HepG2 (cell line): ENCODE results near the gene LRRC73. TPM values are rescaled to one million over a fixed set of nuclear protein-coding genes. Genes with fewer than 3 reads are reported as not detected.

Source experiments
- FOXJ3 ChIP-seq: sonication (generic); formaldehyde crosslinking; IDR thresholded peaks from 2 replicates; pipeline ENCODE4 v1.4.0; 2020; ENCODE audit warnings: missing genetic modification reagents, mild to moderate bottlenecking, borderline replicate concordance
- KDM2A ChIP-seq: sonication (generic); formaldehyde crosslinking; IDR thresholded peaks from 2 replicates; pipeline ENCODE4 v1.4.0; 2020; ENCODE audit warnings: low read depth, missing genetic modification reagents, borderline replicate concordance
- KLF15 ChIP-seq: sonication (generic); formaldehyde crosslinking; IDR thresholded peaks from 2 replicates; pipeline ENCODE4 v1.8.1; 2023; ENCODE audit warnings: borderline replicate concordance, mild to moderate bottlenecking, inconsistent platforms, missing genetic modification reagents, mixed read lengths
- MBNL3 ChIP-seq: fragments of 250-450 bp; sonication (Bioruptor Pico); conservative IDR thresholded peaks from 2 replicates; pipeline ENCODE4 v1.8.0; 2022; ENCODE audit warnings: mild to moderate bottlenecking, inconsistent platforms
- NFIC ChIP-seq: IDR thresholded peaks from 2 replicates; pipeline ENCODE4 v1.6.1; 2012; ENCODE audit warnings: mild to moderate bottlenecking, low read length, inconsistent platforms
- PHF21A ChIP-seq: sonication (generic); formaldehyde crosslinking; IDR thresholded peaks from 2 replicates; pipeline ENCODE4 v1.5.0; 2020; ENCODE audit warnings: mild to moderate bottlenecking, missing genetic modification reagents
- RBFOX2 ChIP-seq: fragments of 200-400 bp; formaldehyde crosslinking; IDR thresholded peaks from 2 replicates; pipeline ENCODE4 v1.6.1; 2017; ENCODE audit warnings: low read depth, mild to moderate bottlenecking, low read length
- THAP7 ChIP-seq: sonication (generic); formaldehyde crosslinking; IDR thresholded peaks from 2 replicates; pipeline ENCODE4 v1.8.1; 2023; ENCODE audit warnings: mild to moderate bottlenecking, missing genetic modification reagents
- ZNF407 ChIP-seq: sonication (generic); formaldehyde crosslinking; IDR thresholded peaks from one replicate; pipeline ENCODE4 v1.5.1; 2020; ENCODE audit warnings: mild to moderate bottlenecking, missing genetic modification reagents; ENCODE audit errors: not compliant biosample characterization
- ZNF569 ChIP-seq: sonication (generic); formaldehyde crosslinking; IDR thresholded peaks from 2 replicates; pipeline ENCODE4 v1.5.0; 2020; ENCODE audit warnings: mild to moderate bottlenecking, missing genetic modification reagents, moderate library complexity, borderline replicate concordance
- ZNF609 ChIP-seq: sonication (generic); formaldehyde crosslinking; IDR thresholded peaks from 2 replicates; pipeline ENCODE4 v1.4.0; 2020; ENCODE audit warnings: mild to moderate bottlenecking, missing genetic modification reagents, borderline replicate concordance
- ZNF678 ChIP-seq: sonication (generic); formaldehyde crosslinking; IDR thresholded peaks from 2 replicates; pipeline ENCODE4 v1.4.0; 2020; ENCODE audit warnings: mild to moderate bottlenecking, missing genetic modification reagents
- polyA plus RNA-seq, 8 experiments: library from polyadenylated mRNA; depleted of rRNA in 3 of 8; stranded (reverse) in 7 of 8; unstranded in 1 of 8; fragments of >200 nt; fragmentation: Illumina TruSeq in 4 of 8; extraction: Trizol in 4 of 8; gene quantifications; 2 replicates each; pipeline versions ENCODE4 v1.2.1 to v1.2.3, GENCODE V29; 2011 to 2016; ENCODE audit warnings: low read depth in 4 of 8, missing spikeins in 1 of 8, mixed read lengths in 1 of 8; ENCODE audit not compliant: insufficient read depth in 1 of 8
- total RNA-seq, 5 experiments: library from RNA; depleted of rRNA; stranded (reverse); fragments of >200 nt; fragmentation: Illumina TruSeq; extraction: Trizol; gene quantifications; 2 replicates each; pipeline ENCODE4 v1.2.3, GENCODE V29; 2016; ENCODE audit warnings: low read depth in 1 of 5
- TF ChIP-seq, protein P1 (sequence below): IDR thresholded peaks from 2 replicates; pipeline ENCODE4 v1.6.1; 2016; ENCODE audit warnings: control low read depth

LRRC73 gene
- total and polyA plus RNA-seq, 2 of the 13 experiments (the other 11 are each of a cell fraction or from before 2014, with no cell fraction given), result 0.11 to 0.12 TPM

DNA sequence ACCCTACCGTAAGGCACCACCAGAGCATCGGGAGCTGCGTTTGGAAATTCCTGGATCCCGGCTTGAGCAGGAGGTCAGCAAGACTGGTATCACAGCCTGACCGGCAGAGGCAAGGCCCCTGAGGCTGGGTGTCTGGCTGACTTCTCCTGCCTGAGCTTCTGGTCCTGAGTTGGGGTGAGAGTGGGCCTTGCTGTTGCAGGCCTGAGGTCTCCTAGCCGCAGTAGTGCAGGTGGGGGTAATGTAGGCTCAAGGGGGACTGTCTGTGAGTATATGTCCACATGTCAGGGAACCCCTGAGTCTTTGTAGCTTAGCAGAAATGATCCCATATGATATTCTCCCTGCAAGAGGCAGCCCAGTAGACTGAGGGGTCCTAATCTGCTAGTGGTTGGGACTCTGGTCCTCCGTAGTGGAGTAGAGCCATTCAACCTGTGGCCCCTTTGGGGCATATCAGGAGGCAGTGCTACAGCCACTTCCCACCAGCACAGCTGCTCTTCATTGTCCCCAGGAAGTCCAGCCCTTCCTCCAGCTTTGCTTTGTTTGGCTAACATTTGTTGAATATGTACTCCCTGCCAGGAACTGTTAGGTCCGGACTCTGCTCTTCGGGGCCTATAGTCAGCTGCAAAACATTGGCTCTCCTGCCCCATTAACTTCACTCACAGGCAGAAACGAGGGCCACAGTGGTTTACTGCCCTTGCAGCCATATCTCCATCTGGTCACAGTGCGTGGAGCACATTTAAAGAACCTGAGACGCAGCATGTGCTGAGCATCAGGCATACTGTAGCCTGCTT is 10.9 kb downstream of the LRRC73 start (continued):
- TF ChIP-seq THAP7 (CRISPR knock-in tag) (no peak), RBFOX2 (no peak), KDM2A (no peak; the same call in 1 of the 2 replicates), ZNF609 (CRISPR knock-in tag) (peak; percentile 60; the same call in 1 of the 2 replicates), KLF15 (CRISPR knock-in tag) (no peak), MBNL3 (CRISPR knock-in tag) (no peak), ZNF569 (CRISPR knock-in tag) (no peak), ZNF407 (peak; percentile 43), ZNF678 (0 out of 2 replicates have a peak, but pooled peaks have one; percentile 23), FOXJ3 (CRISPR knock-in tag) (no peak), PHF21A (CRISPR knock-in tag) (peak; percentile 81), NFIC (no peak)
- TF ChIP-seq, protein P1, sequence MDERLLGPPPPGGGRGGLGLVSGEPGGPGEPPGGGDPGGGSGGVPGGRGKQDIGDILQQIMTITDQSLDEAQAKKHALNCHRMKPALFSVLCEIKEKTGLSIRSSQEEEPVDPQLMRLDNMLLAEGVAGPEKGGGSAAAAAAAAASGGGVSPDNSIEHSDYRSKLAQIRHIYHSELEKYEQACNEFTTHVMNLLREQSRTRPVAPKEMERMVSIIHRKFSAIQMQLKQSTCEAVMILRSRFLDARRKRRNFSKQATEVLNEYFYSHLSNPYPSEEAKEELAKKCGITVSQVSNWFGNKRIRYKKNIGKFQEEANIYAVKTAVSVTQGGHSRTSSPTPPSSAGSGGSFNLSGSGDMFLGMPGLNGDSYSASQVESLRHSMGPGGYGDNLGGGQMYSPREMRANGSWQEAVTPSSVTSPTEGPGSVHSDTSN (CRISPR knock-in tag), result no peak
